HL-60 (cell line): Measurements from ENCODE around the gene MVP.
A peak's percentile ranks its signal among the peaks of the same experiment; 100 is the strongest.

Experiments
- DNase-seq, 2 experiments: peaks; one replicate each; pipeline ENCODE4 v3.0.0-alpha.2; 2010 to 2020; ENCODE audit warnings: low read depth in 1 of 2, low spot score in 1 of 2
- H3K27ac ChIP-seq: fragments of 250-450 bp; sonication (Bioruptor Pico); replicated peaks from 2 replicates; pipeline ENCODE4 v1.5.1; 2020; ENCODE audit warnings: mild to moderate bottlenecking, moderate library complexity
- H3K27me3 ChIP-seq: fragments of 250-450 bp; sonication (Bioruptor Pico); 2 replicates; pipeline ENCODE4 v1.5.1; 2021; ENCODE audit warnings: mild to moderate bottlenecking, moderate library complexity; ENCODE audit not compliant: insufficient read depth, poor library complexity, severe bottlenecking
- H3K4me3 ChIP-seq: replicated peaks from 2 replicates; pipeline ENCODE4 v1.5.1; 2011; ENCODE audit warnings: mild to moderate bottlenecking, control low read depth, low read length; ENCODE audit not compliant: insufficient read depth
- GABPA ChIP-seq: IDR thresholded peaks from 2 replicates; pipeline ENCODE4 v1.6.1; 2012; ENCODE audit warnings: low read depth
- POLR2AphosphoS5 ChIP-seq: IDR thresholded peaks from 2 replicates; pipeline ENCODE4 v1.6.1; 2012; ENCODE audit warnings: low read depth
- REST ChIP-seq: IDR thresholded peaks from 2 replicates; pipeline ENCODE4 v1.6.1; 2012; ENCODE audit warnings: low read depth; ENCODE audit not compliant: insufficient replicate concordance
- SPI1 ChIP-seq: IDR thresholded peaks from 2 replicates; pipeline ENCODE4 v1.6.1; 2012; ENCODE audit warnings: low read depth, mild to moderate bottlenecking, borderline replicate concordance
- TF ChIP-seq, protein P1 (sequence below): IDR thresholded peaks from one replicate; pipeline ENCODE4 v1.5.1; 2011; ENCODE audit warnings: low read length, control low read depth, inconsistent platforms; ENCODE audit not compliant: insufficient read depth

MVP gene

GRCh38 chr16:29848420-29849297, 28.4 kb downstream of the MVP start:
- TF ChIP-seq, protein P1, sequence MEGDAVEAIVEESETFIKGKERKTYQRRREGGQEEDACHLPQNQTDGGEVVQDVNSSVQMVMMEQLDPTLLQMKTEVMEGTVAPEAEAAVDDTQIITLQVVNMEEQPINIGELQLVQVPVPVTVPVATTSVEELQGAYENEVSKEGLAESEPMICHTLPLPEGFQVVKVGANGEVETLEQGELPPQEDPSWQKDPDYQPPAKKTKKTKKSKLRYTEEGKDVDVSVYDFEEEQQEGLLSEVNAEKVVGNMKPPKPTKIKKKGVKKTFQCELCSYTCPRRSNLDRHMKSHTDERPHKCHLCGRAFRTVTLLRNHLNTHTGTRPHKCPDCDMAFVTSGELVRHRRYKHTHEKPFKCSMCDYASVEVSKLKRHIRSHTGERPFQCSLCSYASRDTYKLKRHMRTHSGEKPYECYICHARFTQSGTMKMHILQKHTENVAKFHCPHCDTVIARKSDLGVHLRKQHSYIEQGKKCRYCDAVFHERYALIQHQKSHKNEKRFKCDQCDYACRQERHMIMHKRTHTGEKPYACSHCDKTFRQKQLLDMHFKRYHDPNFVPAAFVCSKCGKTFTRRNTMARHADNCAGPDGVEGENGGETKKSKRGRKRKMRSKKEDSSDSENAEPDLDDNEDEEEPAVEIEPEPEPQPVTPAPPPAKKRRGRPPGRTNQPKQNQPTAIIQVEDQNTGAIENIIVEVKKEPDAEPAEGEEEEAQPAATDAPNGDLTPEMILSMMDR: peak; percentile 99
- TF ChIP-seq SPI1: no peak
- DNase-seq: peak; percentile 66 to 83

GRCh38 chr16:29849505-29849904, 29.2 kb downstream of the MVP start:
- H3K27ac ChIP-seq: no peak overlapping the region
- H3K27me3 ChIP-seq: no peaks in the 10 kb centered on the region
- no peak for DNase-seq
- H3K4me3 ChIP-seq: no peak overlapping the region
- TF ChIP-seq SPI1: no peak
- no peak for TF ChIP-seq POLR2AphosphoS5
- TF ChIP-seq REST: no peak
- TF ChIP-seq GABPA: no peak
- TF ChIP-seq, protein P1: no peak

More at GRCh38 chr16:29848420-29849297, 28.4 kb downstream of the MVP start:
- Histone ChIP-seq H3K4me3 (no peak overlapping the region), H3K27ac (no peak overlapping the region), H3K27me3 (no peaks in the 10 kb centered on the region)

- TF ChIP-seq SPI1 (no peak), REST (no peak), GABPA (no peak), POLR2AphosphoS5 (no peak)
- TF ChIP-seq, protein P1: no peak
- H3K4me3 ChIP-seq: no peak overlapping the region
- no peak overlapping the region for H3K27ac ChIP-seq
- H3K27me3 ChIP-seq: no peaks in the 10 kb centered on the region
- DNase-seq: no peak
These were observed 30.7 kb downstream of the MVP start for GRCh38 chr16:29850998-29851397.
